GM21390 (cell line): ENCODE measurements around the gene GFY.

Experiments used
- ATAC-seq: cut with Tn5 transposase; IDR thresholded peaks from one replicate; pipeline ENCODE4 v1.9.1; 2021; ENCODE audit not compliant: unreplicated experiment

GFY gene

DNA sequence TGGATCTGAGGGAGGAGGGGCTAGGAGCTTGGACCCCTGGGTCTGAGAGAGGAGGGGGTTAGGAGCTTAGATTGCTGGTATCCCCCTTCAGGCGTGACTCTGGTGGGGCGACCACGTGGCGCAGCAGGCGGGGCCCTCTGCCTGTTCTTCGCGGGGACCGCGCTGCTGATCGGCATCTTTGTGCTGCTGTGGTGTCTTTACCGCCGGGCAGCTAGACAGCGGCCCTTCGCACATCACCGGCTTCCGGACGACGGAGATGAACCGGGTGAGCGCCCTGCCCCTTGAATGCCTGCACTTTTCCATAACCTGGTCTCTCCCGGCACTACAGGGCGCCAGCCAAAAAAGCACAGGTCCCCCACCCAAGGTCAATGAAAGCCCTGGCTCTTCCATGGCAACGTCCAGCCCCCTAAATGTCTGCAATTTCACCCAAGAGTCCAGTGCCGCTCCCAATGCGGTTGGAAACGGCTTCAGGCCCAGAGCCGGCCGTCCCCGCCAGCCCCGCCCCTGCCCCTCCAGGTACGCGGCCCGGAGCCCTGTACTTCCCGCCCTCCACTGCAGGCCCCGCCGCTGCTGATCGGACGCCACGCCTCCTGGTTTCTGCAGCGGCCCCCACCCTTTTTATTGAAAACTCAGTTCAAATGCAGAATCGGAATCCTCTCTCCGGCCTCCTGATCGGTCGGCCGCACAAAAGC is 2.8 kb downstream of the GFY start:
- no peak for ATAC-seq

DNA sequence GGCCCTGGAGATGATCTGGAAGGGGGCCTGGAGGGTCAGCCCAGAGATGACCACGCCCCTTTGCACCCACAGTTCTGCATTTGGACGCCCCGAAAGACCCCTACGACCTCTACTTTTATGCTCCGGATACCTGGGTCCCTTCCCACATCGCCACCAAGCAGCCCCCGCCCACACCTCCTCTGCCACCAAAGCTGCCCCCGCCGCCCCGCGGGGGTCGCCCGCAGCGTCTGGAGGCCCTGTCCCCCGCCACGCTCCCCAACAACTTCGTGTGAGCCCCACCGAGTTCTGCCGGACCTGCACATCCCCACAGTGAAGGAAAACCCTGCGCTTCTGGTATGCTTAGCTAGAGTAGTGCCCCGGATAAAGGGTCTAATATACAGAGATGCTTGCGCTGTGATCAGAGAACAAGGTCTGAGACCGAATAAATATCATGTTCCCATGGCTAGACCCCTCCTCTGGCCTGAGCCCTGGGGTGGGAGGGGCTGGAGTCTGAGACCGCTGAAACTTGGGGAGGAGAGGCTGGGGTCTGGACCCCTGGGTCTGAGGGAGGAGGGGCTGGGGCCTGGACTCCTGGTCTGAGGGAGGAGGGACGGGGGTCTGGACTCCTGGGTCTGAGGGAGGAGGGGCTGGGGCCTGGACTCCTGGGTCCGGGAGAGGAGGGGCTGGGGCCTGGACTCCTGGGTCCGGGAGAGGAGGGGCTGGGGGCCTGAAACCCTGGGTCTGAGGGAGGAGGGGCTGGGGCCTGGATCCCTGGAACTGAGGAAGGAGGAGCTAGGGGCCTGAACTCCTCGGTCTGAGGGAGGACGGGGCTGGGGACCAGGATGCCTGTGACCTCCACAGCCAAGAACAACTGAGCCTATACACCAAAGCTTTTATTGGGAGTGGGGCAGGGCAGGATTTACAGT is 3.6 kb downstream of the GFY start:
- ATAC-seq = no peak

DNA sequence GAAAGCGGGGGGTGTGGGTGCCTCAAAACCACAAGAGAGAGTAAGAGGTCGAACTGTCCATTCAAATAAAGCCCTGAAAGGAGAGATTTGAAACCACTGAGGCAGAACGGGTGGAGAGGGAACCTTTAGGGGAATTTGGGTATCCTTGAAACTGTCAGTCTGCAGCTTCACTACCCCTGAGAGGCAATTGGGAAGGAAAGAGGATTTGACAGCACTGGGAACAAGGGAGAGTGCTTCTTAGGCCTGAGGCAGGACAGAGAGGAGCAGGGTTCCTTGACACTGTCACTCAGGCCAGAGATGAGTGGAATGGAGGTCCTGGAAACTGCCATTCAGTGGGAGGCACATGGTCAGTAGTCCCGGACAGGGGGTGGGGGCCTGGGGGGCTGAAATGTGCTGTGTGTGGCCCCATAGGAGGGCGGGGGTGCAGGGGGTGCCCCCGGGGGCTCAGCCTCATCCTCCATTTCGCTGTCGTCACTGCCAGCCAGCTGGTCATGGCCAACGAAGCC is 5.0 kb downstream of the GFY start:
- ATAC-seq = no peak

DNA sequence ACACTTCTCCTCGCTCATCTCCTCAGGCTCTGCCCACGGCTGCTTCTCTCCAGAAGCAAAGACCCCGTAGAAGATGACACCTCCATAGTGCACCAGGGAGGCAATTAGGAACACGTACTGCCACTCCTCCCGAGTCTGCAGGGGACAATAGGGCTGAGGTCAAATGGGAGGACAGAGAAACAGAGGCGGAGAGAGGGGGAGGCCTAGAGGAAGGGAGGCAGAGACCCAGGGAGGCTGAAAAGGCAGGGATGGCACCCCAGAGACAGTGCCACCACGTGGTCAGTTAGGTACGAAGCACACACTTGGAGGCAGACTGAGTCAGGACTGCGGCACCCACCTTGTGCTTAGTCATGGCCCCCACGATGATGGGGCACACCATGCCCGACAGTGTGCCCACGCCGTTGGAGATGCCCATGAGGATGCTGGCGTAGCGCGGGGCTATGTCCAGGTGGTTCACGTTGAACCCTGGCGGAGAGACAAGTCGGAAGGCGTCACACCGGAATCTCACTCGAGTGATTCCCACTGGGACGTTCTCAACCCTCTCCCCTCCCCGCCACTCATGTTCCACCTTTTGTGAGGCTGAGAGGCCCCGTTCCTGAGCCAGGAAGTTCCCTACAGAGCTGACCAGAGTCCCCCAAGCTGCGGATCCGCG is 5.6 kb downstream of the GFY start:
- ATAC-seq = no peak

DNA sequence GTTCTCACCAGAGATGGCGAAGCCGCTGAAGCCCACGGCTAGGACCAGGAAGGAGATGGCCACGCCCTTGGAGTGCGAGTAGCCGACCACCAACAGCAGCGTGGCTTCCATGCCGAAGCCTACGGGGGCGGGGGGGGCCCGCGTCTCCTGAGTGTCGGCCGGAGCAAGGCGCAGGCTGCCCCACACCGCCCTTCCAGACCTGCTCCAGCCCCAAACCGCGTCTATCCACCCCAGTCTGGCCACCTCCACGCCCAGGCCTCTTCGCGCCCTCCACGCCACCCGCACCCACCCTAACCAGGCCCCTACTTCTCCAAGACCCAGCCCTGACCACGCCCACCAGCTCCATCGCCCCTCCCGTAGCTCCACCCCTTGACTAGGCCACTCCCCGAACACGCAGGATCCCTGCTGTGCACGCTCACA is 6.2 kb downstream of the GFY start:
- ATAC-seq = no peak

DNA sequence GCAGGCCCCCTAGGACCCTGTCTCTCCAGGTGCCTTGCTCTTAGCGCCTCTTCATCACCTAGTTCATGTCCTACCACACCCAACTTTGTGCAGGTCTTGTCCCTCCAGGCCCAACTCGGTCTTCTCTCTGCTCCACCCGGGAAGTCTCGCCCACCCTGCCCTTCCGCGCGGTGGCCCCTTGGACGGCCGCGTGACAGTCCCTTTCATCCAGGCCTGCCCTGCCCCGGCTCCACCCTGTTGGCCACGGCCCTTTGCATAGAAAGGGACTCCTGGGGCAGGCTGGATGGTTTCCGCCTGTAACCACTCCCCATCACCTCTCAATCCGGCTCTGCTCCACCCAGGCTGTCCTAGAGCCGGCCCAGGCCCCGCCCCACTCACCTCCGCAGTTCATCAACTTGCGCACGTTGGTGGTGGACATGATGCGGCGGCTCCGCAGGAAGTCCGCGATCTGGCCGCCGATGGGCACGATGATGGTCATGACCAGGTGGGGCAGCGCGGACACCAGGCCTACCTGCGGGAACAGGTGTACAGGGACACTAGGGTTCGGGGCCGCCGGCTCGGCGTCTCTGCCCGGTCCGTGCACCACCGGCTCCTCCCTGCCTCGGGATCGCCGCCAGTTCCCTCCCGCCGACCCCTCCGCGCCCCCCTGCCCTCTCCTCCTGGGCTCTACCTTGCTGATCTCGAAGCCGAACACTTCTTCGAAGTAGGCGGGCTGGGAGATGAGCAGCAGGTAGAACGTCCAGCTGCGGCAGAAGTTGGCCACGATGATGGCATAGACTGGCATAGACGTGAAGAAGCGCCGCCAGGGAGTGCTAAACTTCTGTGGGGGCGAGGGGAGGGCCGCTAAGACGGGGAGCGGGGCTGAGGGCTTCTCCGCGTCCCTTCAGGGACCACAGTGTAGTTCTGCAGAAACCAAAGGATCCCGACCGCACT is 7.2 kb downstream of the GFY start:
- ATAC-seq = no peak

DNA sequence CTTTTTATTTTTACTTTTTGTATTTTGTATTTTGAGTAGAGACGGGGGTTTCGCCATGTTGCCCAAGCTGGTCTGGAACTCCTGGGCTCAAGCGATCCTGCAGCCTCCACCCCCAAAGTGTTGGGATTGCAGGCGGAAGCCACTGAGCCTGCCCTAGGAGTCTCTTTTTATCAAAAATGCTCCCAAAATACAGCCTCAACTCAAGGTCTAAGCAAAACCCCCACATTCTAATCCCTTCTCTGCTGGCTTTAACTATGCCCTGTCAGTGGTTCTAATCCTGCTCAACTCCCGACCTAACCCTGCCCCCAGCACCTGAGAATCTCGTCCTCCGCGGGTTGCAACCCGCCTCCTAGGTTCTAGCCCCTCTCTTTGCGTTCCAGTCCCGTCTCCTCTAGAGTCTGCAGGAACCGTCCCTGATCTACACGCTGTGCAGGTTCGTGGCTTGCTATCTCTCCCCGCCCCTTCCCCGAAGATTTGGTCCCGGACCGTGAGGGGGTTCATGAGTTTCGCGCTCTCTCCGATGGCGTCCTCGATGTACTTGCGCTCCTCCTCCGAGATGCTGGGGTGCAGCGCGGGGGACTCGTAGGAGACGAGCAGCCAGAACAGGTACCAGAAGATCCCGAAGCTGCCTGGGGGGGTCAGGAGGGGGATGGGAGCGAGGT is 8.2 kb downstream of the GFY start:
- no peak for ATAC-seq

DNA sequence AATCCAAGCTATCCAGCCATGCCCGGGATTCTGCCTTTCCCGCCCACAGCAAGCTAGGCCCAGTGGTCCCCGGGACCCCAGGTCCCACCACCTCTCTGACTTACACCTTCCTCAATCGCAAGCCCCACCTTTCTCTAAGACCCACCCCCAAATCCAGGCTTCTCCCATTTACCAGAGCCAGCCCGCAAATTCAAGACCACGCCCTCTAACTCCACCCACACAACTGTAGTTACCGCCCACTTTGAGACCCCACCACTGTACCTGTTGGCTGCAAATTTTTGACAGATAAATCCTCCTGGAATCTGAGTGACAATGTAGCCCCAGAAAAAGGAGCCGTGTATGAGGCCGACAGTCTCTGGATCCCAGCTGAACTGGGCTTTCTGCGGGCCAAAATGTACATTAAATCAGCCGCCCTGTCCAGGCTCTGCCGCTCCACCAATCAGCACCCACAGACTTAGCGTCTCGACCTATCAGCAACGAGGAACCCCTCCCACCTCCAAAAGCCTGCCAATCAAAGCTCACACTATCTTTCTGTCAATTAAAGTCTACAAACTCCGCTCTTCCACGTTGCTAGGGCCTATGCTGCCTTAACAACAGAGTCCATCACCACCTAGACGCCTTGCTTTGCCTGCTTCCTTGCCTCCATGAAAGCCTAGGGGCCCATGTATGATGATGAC is 9.9 kb downstream of the GFY start:
- ATAC-seq = no peak

DNA sequence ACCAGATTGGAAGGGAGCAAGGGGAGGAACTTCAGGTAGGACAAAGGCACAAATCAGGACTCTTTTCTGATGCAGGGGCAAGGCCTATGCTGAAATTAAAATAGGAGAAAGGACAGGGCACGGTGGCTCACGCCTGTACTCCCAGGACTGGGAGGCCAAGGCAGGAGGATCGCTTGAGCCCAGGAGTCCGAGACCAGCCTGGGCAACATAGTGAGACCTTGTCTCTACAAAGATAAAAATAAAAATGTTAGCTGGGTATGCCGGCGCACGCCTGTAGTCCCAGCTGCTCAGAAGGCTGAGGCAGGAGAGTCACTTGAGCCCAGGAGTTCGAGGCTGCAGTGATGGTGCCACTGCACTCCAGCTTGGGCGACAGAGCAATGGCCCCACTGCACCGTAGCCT is 10.5 kb downstream of the GFY start:
- no peak for ATAC-seq

DNA sequence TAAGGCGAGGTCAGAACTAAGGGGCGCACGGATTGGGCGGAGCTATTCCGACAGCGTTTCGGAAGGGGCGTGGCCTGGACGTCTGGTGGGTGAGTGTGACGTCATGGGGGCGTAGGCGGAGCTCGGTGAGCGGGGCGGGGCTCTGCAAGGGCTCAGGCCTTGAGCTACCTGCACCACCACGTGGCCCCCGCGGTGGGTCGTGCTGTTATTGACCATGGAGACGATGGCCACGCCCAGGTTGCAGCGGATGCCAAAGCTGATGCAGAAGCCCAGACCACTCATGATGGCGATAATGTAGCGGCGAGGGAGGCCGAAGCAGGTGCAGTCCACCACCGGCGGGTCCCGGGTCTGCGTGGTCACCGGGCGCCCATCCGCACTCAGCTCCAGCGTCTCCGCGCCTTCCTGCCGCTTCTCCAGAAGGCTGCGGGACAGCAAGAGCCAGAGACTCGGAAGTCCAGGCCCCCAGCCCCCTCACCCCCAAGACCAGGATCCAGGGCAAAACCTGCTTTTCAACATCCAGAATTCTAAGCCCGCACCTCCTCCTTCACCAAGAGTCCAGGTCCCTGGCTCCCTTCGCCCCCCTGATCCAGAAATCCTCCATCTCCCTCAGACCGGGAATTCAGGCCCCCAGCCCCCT is 11.3 kb downstream of the GFY start:
- no peak for ATAC-seq

DNA sequence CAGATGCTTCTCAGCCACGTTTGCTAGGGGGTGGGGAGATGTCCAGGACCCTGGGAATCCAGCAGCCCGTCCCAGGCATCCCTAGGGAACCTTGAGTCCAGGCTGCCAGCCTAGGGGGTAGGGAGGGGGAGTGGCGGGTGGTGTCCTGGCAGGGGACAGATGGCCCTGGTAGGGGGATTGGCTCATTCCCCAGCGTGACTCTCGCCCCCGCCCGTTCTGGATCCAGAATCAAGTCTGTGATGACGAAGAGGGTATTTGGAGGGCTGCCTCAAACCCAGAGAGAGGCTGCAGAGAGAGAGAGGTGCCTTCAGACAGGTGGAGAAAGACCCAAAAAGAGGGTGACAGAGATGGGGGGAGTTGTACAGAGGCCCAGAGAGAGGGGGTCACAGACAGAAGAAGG is 12.0 kb downstream of the GFY start:
- ATAC-seq = no peak

DNA sequence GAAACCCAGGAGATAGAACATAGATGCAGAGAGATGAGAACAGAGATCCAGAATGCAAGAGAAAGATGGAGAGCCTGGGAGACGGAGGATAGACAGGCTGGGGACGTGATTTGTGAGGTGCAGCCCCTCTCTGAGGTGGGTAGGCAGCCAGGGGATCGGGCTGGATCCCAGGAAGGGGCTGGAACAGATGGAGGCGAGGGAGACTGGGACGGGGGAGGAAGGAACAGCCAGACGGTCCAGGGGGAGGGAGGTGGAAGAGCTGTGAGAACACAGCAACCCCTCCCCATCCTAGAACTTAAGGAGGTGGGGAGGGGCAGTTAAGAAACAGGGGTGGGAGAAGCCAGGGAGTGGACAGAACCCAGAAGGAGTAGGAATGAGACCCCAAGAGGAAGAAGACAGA is 13.1 kb downstream of the GFY start:
- no peak for ATAC-seq

DNA sequence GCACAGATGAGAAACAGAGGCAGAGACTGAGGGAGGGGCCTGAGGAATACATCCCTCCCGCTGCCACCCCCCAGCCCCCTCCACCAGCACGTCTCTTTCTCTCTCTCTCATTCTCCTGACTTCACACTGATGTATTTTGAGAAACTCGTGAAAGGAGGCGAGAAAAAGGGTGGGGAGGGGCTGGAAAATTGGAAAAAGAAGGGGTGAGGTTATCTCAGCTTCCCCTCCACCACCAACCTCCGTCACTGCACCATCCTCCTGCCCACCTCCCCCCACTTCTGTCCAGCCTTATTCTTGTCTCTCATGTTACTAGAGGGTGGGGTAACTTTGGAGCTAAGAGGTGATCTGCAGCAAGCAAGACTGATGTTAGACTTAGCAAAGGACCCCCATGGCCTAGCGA is 14.6 kb downstream of the GFY start:
- no peak for ATAC-seq

DNA sequence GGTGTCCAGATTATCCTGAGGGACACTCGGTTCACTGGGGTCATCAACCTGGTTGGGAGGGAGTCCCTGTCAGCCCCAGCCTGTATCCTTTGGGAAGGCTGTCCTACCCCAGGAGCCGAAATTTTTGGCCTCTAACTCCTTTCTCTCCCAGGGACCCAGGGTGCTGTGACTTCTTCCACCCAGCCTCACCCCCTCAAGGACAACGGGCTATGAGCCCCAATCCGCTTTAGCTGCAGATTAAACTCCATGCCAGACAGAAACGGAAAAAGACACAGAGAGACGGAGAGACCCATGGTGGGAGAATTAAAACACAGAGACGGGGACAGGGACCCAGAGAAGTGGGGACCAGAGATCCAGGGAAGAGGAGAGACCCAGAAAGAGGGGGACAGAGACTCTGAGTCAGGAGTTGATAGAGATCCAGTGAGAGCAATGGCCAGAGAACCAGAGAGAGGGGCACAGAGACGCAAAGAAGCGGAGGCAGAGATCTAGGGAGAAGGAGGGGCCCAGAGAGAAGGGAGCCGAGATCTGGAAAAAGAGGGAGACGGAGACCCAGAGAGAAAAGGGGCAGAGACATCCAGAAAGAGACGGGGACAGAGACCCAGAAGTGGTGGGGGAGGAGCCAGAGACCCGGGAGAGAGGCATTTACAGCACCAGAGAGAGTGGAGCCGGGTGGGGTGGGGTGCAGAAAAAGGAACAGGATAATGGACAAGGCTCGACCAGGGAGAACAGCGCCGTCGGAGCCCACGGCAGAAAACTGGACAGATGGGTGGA is 15.4 kb downstream of the GFY start:
- no peak for ATAC-seq

DNA sequence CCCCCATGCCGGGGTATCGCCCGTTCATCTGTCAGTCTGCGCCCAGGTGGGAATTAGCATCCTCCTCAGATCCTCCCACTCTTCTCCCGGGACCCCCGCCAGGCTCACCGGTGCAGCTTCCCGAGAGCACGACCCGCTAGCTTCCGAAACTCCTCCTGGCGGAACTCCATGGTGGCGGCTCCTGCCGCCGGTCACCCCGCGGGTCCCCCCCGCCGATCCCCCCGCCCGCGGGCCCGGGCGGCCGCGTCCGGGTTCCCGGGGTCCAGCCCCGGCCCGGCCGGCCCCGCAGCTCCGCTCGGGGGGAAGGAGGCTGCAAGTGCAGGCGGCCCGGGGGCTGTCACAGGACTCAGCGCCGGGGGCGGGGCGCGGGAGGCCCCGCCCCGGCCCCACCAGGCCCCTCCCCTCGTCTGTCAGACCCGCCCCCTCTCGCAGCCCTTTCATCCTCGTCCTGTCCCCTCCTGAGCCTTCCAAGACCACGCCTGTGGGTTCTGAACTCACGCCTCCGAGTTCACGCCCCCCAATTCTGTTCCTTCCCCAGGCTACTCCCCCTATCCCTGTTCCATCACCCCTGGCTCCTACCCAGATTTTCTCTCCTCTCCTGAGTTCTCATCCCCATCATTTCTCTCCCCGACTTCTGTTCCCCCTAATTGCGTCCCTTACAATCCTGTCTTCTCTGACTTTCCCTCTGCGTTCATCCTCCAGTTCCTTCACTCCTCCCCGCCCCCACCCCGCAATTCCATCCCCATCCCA is 16.2 kb downstream of the GFY start, which contains the start of gene SLC17A7:
TSS of gene SLC17A7 (minus strand) at position 318 of the 750 bp plus-strand sequence. CDS start at position 170, 148 bp downstream.
- no peak for ATAC-seq

DNA sequence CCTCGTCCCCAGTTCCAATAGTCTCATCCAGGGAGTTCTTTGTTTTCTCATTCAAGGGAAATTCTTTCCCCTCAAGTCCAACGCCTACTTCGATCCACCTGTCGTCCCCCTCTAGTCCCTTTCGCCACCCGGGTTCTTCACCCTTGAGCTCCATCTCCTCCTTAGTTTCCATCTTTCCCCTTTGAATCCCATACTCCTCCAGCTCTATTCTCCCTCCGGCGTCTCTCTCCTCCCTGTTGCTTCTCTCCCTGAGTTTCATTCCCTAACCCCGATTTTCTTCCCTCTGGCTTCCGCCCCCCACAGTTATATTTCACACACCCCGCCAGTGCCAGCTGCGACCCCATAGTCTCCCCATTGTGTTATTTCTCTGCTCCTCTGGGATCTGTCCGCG is 16.8 kb downstream of the GFY start:
- no peak for ATAC-seq

DNA sequence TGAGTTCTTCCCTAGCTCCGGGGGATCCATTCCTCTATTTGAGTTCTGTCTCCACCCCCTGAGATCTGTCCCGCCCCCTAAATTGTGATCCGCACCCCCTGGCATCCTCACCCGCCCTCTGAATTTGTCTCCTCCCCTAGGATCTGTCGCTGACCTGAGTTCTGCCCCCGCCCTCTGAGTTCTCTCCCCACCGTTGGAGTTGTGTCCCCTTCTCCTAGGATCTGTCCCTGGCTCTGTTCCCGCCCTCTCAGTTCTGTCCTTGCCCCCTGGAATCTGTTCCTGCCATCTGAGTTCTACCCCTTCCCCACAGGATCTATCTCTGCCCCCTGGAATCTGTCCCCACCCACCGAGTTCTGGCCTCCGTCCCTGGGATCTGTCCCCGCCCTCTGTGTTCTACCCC is 17.2 kb downstream of the GFY start:
- ATAC-seq = no peak
